ENCODE measurements around the gene GPR107. TPM values are rescaled to one million over a fixed set of nuclear protein-coding genes. Genes with fewer than 3 reads are reported as not detected.

Gene GPR107
- total and polyA plus RNA-seq, 2 donors (not counting 1 experiment from before 2014, with no cell fraction given) = 10.4 to 28.1 TPM

DNA sequence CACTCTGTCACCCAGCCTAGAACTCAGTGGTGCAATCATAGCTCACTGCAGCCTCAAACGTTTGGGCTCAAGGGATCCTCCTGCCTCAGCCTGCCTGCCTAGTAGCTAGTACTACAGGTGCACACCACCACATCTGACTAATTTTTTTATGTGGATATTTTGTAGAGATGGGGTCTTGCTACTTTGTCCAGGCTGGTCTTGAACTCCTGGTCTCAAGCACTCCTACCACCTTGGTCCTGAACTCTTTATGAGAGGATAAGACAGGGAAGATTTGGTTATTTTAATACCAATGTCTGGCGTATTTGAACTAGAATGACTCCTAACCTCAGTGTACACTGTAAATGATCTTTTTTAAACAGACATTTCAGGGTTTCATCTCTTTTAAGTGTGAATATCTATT is 9.0 kb downstream of the GPR107 start:
- peaks cover 12 to 14% of the 10 kb centered on the region in 2 donors for H3K4me1 ChIP-seq (ENCODE audit: control insufficient read depth in 2 of 2, insufficient read depth in 2 of 2, low read length in 2 of 2)
- no peak overlapping the region for H3K27ac ChIP-seq (ENCODE audit: low read length in 2 of 2)
- ChIA-PET POLR2A (no interaction called here), CTCF (interaction anchor here (1.2 kb wide), 1 partner anchor 67 kb away, joined by 3 read pairs; no protein-coding TSS in a partner anchor)
- Mint-ChIP-seq H3K9me3 (ENCODE audit: insufficient read depth) (no peaks in the 10 kb centered on the region), H3K4me1 (peaks cover 32% of the 10 kb centered on the region), H3K4me3 (no peak overlapping the region), H3K27me3 (no peaks in the 10 kb centered on the region), H3K27ac (no peak overlapping the region)
- TF ChIP-seq, protein P1, sequence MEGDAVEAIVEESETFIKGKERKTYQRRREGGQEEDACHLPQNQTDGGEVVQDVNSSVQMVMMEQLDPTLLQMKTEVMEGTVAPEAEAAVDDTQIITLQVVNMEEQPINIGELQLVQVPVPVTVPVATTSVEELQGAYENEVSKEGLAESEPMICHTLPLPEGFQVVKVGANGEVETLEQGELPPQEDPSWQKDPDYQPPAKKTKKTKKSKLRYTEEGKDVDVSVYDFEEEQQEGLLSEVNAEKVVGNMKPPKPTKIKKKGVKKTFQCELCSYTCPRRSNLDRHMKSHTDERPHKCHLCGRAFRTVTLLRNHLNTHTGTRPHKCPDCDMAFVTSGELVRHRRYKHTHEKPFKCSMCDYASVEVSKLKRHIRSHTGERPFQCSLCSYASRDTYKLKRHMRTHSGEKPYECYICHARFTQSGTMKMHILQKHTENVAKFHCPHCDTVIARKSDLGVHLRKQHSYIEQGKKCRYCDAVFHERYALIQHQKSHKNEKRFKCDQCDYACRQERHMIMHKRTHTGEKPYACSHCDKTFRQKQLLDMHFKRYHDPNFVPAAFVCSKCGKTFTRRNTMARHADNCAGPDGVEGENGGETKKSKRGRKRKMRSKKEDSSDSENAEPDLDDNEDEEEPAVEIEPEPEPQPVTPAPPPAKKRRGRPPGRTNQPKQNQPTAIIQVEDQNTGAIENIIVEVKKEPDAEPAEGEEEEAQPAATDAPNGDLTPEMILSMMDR (IDR thresholded peaks at IDR 0.05) = no peak
- TF ChIP-seq EZH2 (IDR thresholded peaks at IDR 0.05; ENCODE audit: borderline replicate concordance, insufficient read depth, low read depth, low read length, poor library complexity, severe bottlenecking) = no peak
- no peaks in the 10 kb centered on the region for H3K27me3 ChIP-seq (replicated peaks in 1 of 4; ENCODE audit: control extremely low read depth in 1 of 4, control insufficient read depth in 3 of 4, insufficient read depth in 4 of 4, low read length in 3 of 4)
- H3K4me2 ChIP-seq (replicated peaks; ENCODE audit: low read depth, low read length, poor library complexity, severe bottlenecking) = no peak overlapping the region
- H3K36me3 ChIP-seq (replicated peaks in 1 of 2; ENCODE audit: control extremely low read depth in 1 of 2, control insufficient read depth in 1 of 2, extremely low read depth in 1 of 2, insufficient read depth in 2 of 2, low read length in 1 of 2) = peaks cover 0 to 10% of the 10 kb centered on the region in 2 experiments
- DNase-seq (no peak), ATAC-seq (ENCODE audit: low read depth) (no peak)
- no peak overlapping the region for H3K4me3 ChIP-seq (ENCODE audit: control extremely low read depth in 1 of 5, extremely low read depth in 1 of 5, insufficient read depth in 1 of 5, low read depth in 2 of 5, low read length in 4 of 5)
- peaks cover 93% of the 10 kb centered on the region for H3K79me2 ChIP-seq (ENCODE audit: control insufficient read depth, insufficient read depth, low read length)
- peaks cover 18% of the 10 kb centered on the region for H4K20me1 ChIP-seq (ENCODE audit: control insufficient read depth, insufficient read depth, low read length, poor library complexity, severe bottlenecking)
- WGBS (ENCODE audit: insufficient coverage) = no CpG with 5 or more reads among the region's 2 CpGs
- H3K9me3 ChIP-seq (ENCODE audit: control extremely low read depth in 1 of 3, control insufficient read depth in 2 of 3, insufficient read depth in 1 of 3, low read length in 2 of 3) = no peaks in the 10 kb centered on the region
- H2AFZ ChIP-seq (ENCODE audit: insufficient read depth, low read depth, low read length, poor library complexity, severe bottlenecking) = no peak overlapping the region
- no peak overlapping the region for H3K9ac ChIP-seq (ENCODE audit: low read length)
- intact Hi-C loops (cut with micrococcal nuclease) = no loop called here

GRCh38 chr9:130064621-130065020 is 10.9 kb downstream of the GPR107 start:
- H3K9me3 Mint-ChIP-seq (ENCODE audit: insufficient read depth) = no peaks in the 10 kb centered on the region
- Histone ChIP-seq H3K4me3 (ENCODE audit: control extremely low read depth in 1 of 5, extremely low read depth in 1 of 5, insufficient read depth in 1 of 5, low read depth in 2 of 5, low read length in 4 of 5) (no peak overlapping the region), H2AFZ (ENCODE audit: insufficient read depth, low read depth, low read length, poor library complexity, severe bottlenecking) (no peak overlapping the region), H3K4me2 (replicated peaks; ENCODE audit: low read depth, low read length, poor library complexity, severe bottlenecking) (no peak overlapping the region), H3K79me2 (ENCODE audit: control insufficient read depth, insufficient read depth, low read length) (peaks cover 88% of the 10 kb centered on the region), H3K4me1 (ENCODE audit: control insufficient read depth in 2 of 2, insufficient read depth in 2 of 2, low read length in 2 of 2) (peaks cover 28 to 30% of the 10 kb centered on the region in 2 donors), H3K9me3 (ENCODE audit: control extremely low read depth in 1 of 3, control insufficient read depth in 2 of 3, insufficient read depth in 1 of 3, low read length in 2 of 3) (no peaks in the 10 kb centered on the region), H3K27ac (ENCODE audit: low read length in 2 of 2) (no peak overlapping the region), H3K9ac (ENCODE audit: low read length) (no peak overlapping the region), H4K20me1 (ENCODE audit: control insufficient read depth, insufficient read depth, low read length, poor library complexity, severe bottlenecking) (peaks cover 28% of the 10 kb centered on the region), H3K27me3 (replicated peaks in 1 of 4; ENCODE audit: control extremely low read depth in 1 of 4, control insufficient read depth in 3 of 4, insufficient read depth in 4 of 4, low read length in 3 of 4) (no peaks in the 10 kb centered on the region), H3K36me3 (replicated peaks in 1 of 2; ENCODE audit: control extremely low read depth in 1 of 2, control insufficient read depth in 1 of 2, extremely low read depth in 1 of 2, insufficient read depth in 2 of 2, low read length in 1 of 2) (peaks cover 0 to 7% of the 10 kb centered on the region in 2 experiments)
- DNase-seq (no peak), ATAC-seq (ENCODE audit: low read depth) (no peak)
- H3K27ac Mint-ChIP-seq = no peak overlapping the region
- ChIA-PET POLR2A (interaction anchor here (0.5 kb wide), 1 partner anchor 122 kb away, joined by 3 read pairs; no protein-coding TSS in a partner anchor), CTCF (no interaction called here)
- no peak overlapping the region for H3K4me3 Mint-ChIP-seq
- no peaks in the 10 kb centered on the region for H3K27me3 Mint-ChIP-seq
- peaks cover 38% of the 10 kb centered on the region for H3K4me1 Mint-ChIP-seq
- intact Hi-C loops (cut with micrococcal nuclease) = no loop called here
- 94% methylated on average over 3 of the region's 4 CpGs for WGBS (ENCODE audit: insufficient coverage)
- TF ChIP-seq, protein P1 (IDR thresholded peaks at IDR 0.05) = no peak
- no peak for TF ChIP-seq EZH2 (IDR thresholded peaks at IDR 0.05; ENCODE audit: borderline replicate concordance, insufficient read depth, low read depth, low read length, poor library complexity, severe bottlenecking)
